ENCODE measurements around the gene LRRC52. TPM values are rescaled to one million over a fixed set of nuclear protein-coding genes. Genes with fewer than 3 reads are reported as not detected.

Gene LRRC52
- total RNA-seq, 1 donor from 2014 or later: not detected

DNA sequence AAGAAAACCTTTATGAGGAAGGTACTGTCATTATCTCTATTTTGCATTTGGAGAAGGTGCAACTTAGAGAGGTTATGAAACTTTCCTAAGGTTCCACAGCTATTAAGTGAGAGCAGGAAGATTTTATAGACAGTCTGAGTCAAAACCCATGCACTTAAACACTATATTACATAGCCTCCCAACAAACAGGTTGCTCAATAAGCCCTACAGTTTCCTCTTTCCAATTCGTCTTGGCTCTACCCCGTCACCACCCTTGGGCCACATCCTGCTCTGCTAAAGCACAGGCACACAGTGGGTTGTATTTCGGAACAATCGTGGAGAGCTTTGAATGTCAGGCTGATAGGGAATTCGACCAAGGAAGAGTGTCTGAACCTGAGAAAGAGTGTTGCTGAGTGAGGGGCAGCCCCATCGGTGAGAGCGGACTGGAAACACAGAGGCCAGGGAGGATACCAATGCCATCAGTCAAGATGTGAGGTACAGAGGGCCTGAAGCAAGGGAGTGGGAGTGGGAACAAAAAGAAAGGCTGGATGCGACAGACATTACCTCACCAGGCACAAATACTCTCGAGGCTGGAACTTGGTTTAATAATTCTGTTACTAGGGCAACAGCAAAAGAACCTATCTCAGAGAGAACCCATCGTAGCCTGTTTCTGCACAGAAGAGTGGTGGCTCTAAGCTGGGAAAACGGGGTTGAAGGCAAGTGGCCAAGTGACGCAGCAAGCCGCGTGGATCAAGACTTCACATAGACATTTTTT lies 6.3 kb upstream of the LRRC52 start:
- Mint-ChIP-seq H3K9me3 (no peaks in the 10 kb centered on the region), H3K4me1 (peaks cover 22% of the 10 kb centered on the region), H3K4me3 (no peak overlapping the region), H3K27me3 (ENCODE audit: low read depth) (no peaks in the 10 kb centered on the region), H3K36me3 (ENCODE audit: low read depth) (no peaks in the 10 kb centered on the region), H3K27ac (ENCODE audit: unreplicated experiment) (no peak overlapping the region)
- TF ChIP-seq, protein P1, sequence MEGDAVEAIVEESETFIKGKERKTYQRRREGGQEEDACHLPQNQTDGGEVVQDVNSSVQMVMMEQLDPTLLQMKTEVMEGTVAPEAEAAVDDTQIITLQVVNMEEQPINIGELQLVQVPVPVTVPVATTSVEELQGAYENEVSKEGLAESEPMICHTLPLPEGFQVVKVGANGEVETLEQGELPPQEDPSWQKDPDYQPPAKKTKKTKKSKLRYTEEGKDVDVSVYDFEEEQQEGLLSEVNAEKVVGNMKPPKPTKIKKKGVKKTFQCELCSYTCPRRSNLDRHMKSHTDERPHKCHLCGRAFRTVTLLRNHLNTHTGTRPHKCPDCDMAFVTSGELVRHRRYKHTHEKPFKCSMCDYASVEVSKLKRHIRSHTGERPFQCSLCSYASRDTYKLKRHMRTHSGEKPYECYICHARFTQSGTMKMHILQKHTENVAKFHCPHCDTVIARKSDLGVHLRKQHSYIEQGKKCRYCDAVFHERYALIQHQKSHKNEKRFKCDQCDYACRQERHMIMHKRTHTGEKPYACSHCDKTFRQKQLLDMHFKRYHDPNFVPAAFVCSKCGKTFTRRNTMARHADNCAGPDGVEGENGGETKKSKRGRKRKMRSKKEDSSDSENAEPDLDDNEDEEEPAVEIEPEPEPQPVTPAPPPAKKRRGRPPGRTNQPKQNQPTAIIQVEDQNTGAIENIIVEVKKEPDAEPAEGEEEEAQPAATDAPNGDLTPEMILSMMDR (conservative IDR thresholded peaks at IDR 0.05): no peak
- DNase-seq (ENCODE audit: low read depth, low spot score): no peak

DNA sequence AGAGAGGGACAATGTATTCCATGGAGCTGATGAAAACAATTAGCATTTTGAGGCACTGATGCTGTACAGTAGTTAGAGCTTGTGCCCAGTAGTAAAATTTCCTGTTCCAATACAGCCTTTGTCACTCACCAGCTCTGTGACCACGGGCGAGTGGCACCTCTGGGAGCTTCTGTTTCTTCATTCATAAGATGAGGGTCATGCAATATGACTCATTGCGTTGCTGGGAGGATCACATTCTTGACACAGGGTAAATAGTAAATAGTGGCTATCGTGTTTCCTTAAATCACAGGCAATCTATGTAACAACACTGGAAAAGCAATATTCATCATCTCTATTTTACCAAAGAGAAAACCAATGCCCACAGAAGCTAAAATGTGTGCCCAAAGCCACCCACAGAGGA lies 4.5 kb upstream of the LRRC52 start:
- Mint-ChIP-seq H3K9me3 (no peaks in the 10 kb centered on the region), H3K36me3 (ENCODE audit: low read depth) (no peaks in the 10 kb centered on the region), H3K27me3 (ENCODE audit: low read depth) (no peaks in the 10 kb centered on the region)

DNA sequence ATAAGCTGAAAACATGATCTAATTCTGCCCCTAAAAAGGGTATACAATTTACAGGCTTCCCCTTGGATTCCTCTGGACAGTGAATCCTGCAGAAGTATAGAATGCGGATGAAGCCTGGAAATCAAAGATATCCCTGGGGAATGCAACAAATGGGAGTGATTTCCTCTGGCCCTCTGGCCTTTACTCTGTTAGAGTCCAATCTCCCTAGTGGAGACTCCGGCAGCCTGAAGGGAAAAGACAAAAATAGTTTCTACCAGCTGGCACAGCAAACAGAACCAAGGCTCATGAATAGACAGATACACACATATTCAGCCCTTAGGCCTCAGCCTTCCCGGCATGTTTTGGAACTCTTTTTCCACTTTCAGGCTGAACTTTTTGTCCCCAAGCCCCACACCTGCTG lies 3.9 kb upstream of the LRRC52 start:
- no peaks in the 10 kb centered on the region for H3K36me3 Mint-ChIP-seq (ENCODE audit: low read depth)
- H3K9me3 Mint-ChIP-seq: no peaks in the 10 kb centered on the region
- peak overlapping the region; percentile 65 for H3K27ac Mint-ChIP-seq (ENCODE audit: unreplicated experiment)
- peaks cover 22% of the 10 kb centered on the region for H3K4me1 Mint-ChIP-seq
- no peak for DNase-seq (ENCODE audit: low read depth, low spot score)
- H3K4me3 Mint-ChIP-seq: no peak overlapping the region
- TF ChIP-seq, protein P1 (conservative IDR thresholded peaks at IDR 0.05): no peak
- H3K27me3 Mint-ChIP-seq (ENCODE audit: low read depth): peaks cover 2% of the 10 kb centered on the region

More for the DNA sequence above, 4.5 kb upstream of the LRRC52 start:
- Mint-ChIP-seq H3K4me3 (no peak overlapping the region), H3K4me1 (peaks cover 22% of the 10 kb centered on the region), H3K27ac (ENCODE audit: unreplicated experiment) (no peak overlapping the region)
- no peak for DNase-seq (ENCODE audit: low read depth, low spot score)
- TF ChIP-seq, protein P1 (conservative IDR thresholded peaks at IDR 0.05): no peak

DNA sequence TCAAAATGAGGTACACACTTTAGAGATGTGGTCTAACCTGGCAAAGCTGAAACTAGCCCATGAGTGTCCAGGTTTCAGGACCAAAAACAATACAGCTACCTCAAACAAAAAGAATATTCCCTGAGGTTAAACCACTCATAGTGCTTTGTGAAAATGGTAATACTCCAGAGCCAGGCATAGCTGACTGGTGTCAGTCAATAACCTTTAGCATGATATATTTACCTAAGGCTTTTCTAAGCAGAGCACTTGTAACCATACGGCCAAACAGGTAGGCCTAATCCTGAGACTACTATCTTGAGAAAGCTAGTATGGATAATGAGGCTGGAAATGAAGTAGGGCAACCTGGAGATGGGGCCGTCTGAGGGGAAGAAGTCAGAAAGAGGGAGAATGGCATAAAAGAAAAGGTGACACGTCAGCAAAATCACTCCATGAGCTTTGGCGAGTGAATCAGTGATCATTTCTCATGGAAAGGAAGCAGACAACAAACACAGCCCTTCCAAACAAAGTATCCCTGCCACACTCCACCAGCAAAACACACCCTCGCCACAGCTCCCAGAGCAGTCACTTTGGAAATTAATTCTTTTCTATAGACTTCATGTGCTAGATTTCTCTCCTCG lies 1.7 kb upstream of the LRRC52 start:
- no peak overlapping the region for H3K4me3 Mint-ChIP-seq
- H3K27ac Mint-ChIP-seq (ENCODE audit: unreplicated experiment): no peak overlapping the region
- H3K9me3 Mint-ChIP-seq: no peaks in the 10 kb centered on the region
- no peaks in the 10 kb centered on the region for H3K36me3 Mint-ChIP-seq (ENCODE audit: low read depth)
- peaks cover 22% of the 10 kb centered on the region for H3K4me1 Mint-ChIP-seq
- no peak for DNase-seq (ENCODE audit: low read depth, low spot score)
- H3K27me3 Mint-ChIP-seq (ENCODE audit: low read depth): peaks cover 2% of the 10 kb centered on the region
- TF ChIP-seq, protein P1 (conservative IDR thresholded peaks at IDR 0.05): no peak

DNA sequence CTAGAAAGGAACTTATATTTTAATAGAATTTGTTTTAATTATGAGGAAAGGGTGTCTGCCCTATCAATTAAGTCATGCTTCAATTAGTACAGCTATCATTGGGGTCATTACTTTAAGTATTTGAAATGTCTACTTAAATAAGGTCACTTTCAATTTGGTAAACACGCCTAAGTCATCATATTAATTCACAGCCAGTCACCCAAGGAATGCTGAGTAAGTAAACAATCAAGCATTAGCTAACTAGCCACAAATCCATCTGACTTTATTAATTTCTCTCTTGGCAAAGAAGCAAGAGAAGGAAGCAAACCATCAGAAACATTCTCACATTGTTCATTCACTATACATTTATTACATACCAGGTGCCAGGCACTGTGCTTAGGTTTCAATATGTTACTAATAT lies 1.2 kb upstream of the LRRC52 start:
- no peak overlapping the region for H3K27ac Mint-ChIP-seq (ENCODE audit: unreplicated experiment)
- H3K4me1 Mint-ChIP-seq: peaks cover 19% of the 10 kb centered on the region
- no peaks in the 10 kb centered on the region for H3K36me3 Mint-ChIP-seq (ENCODE audit: low read depth)
- no peak for DNase-seq (ENCODE audit: low read depth, low spot score)
- no peaks in the 10 kb centered on the region for H3K9me3 Mint-ChIP-seq
- TF ChIP-seq, protein P1 (conservative IDR thresholded peaks at IDR 0.05): no peak
- H3K27me3 Mint-ChIP-seq (ENCODE audit: low read depth): peaks cover 2% of the 10 kb centered on the region
- H3K4me3 Mint-ChIP-seq: no peak overlapping the region
